H1 (cell line): Measurements from ENCODE around the gene F8. TPM values are rescaled to one million over a fixed set of nuclear protein-coding genes. Genes with fewer than 3 reads are reported as not detected.

Experiments
- CHD2 ChIP-seq: IDR thresholded peaks from 2 replicates; pipeline ENCODE4 v1.6.1; 2012; ENCODE audit warnings: low read length, improper control_type of control experiment
- CHD7 ChIP-seq: fragments of 300-600 bp; sonication (generic); IDR thresholded peaks from 2 replicates; pipeline ENCODE4 v1.7.1; 2012; ENCODE audit warnings: low read length, moderate library complexity, mild to moderate bottlenecking, inconsistent platforms; ENCODE audit not compliant: insufficient replicate concordance
- RBBP5 ChIP-seq: IDR thresholded peaks from 2 replicates; pipeline ENCODE4 v1.7.1; 2012; ENCODE audit warnings: low read depth, mild to moderate bottlenecking, inconsistent platforms, low read length, moderate library complexity, borderline replicate concordance
- RFX5 ChIP-seq: IDR thresholded peaks from 2 replicates; pipeline ENCODE4 v1.6.1; 2011; ENCODE audit warnings: low read depth, low read length, improper control_type of control experiment, borderline replicate concordance
- RNF2 ChIP-seq: fragments of 200-900, 300-1000 bp; sonication (generic); IDR thresholded peaks from 2 replicates; pipeline ENCODE4 v1.7.1; 2016; ENCODE audit warnings: borderline replicate concordance, low read depth, mild to moderate bottlenecking, antibody characterized with exemption, low read length; ENCODE audit not compliant: poor library complexity, severe bottlenecking; ENCODE audit errors: missing control alignments
- RXRA ChIP-seq: IDR thresholded peaks from 2 replicates; pipeline ENCODE4 v1.6.1; 2011; ENCODE audit warnings: low read depth, mild to moderate bottlenecking, low read length, moderate library complexity; ENCODE audit not compliant: insufficient read depth
- SIN3A ChIP-seq, 2 experiments: IDR thresholded peaks in 1 of 2; conservative IDR thresholded peaks in 1 of 2; 2 replicates each; pipeline ENCODE4 v1.6.1; 2011 to 2012; ENCODE audit warnings: low read length in 2 of 2, improper control_type of control experiment in 1 of 2, low read depth in 1 of 2, mild to moderate bottlenecking in 1 of 2
- SRF ChIP-seq: IDR thresholded peaks from 2 replicates; pipeline ENCODE4 v1.6.1; 2011; ENCODE audit warnings: mild to moderate bottlenecking, low read depth, low read length, moderate library complexity
- polyA plus RNA-seq, 7 experiments: library from polyadenylated mRNA; depleted of rRNA in 3 of 7; stranded (reverse) in 5 of 7; unstranded in 2 of 7; fragments of >200 nt in 5 of 7; fragments of 200-250 nt in 2 of 7; gene quantifications; 1 replicate in 5 of 7; 2 replicates in 1 of 7; 4 replicates in 1 of 7; pipeline versions ENCODE4 v1.2.1 to v1.2.3, GENCODE V29; 2011 to 2013; ENCODE audit warnings: missing spikeins in 2 of 7, mixed read lengths in 2 of 7
- total RNA-seq: library from RNA; stranded (reverse); fragmentation: NEBNext Ultra II Directional; extraction: Animal tissue kit (Norgen Biotek cat#: 25700); gene quantifications from 2 replicates; pipeline ENCODE4 v1.2.1, GENCODE V29; 2021

F8 gene
- total and polyA plus RNA-seq, 2 of the 8 experiments (the other 6 are each of a cell fraction or from before 2014, with no cell fraction given) = 1.1 to 2.6 TPM

GRCh38 chrX:154833746-154834274 is 188.7 kb downstream of the F8 start (continued):
- no peak for TF ChIP-seq SRF
- TF ChIP-seq RNF2 = no peak
- TF ChIP-seq SIN3A (conservative IDR thresholded peaks at IDR 0.05 in 1 of 2, IDR thresholded peaks at IDR 0.05 in 1 of 2; ENCODE audit: low read depth in 1 of 2, low read length in 2 of 2) = no peak
- TF ChIP-seq CHD7 = no peak
- TF ChIP-seq RBBP5 = no peak
- TF ChIP-seq RFX5 = no peak
- TF ChIP-seq CHD2 = no peak
- no peak for TF ChIP-seq RXRA
- TF ChIP-seq, all 59 proteins: peak for 0
